ENCODE measurements around the gene BRD3.

GRCh38 chr9:134029248-134030226, 38.3 kb downstream of the BRD3 start:
- no peak for TF ChIP-seq EZH2 (IDR thresholded peaks at IDR 0.05; ENCODE audit: borderline replicate concordance, low read depth, low read length, poor library complexity, severe bottlenecking)
- TF ChIP-seq CTCF (conservative IDR thresholded peaks at IDR 0.05; ENCODE audit: low read depth, low read length), result no peak

All from A673 (cell line).